ENCODE data around the gene DPYD. TPM values are rescaled to one million over a fixed set of nuclear protein-coding genes. Genes with fewer than 3 reads are reported as not detected.

The DPYD gene
- total and polyA plus RNA-seq, 9 of the 15 experiments (the other 6 are each of a cell fraction or from before 2014, with no cell fraction given): 0.03 to 0.25 (median 0.08) TPM; not detected in 2

DNA sequence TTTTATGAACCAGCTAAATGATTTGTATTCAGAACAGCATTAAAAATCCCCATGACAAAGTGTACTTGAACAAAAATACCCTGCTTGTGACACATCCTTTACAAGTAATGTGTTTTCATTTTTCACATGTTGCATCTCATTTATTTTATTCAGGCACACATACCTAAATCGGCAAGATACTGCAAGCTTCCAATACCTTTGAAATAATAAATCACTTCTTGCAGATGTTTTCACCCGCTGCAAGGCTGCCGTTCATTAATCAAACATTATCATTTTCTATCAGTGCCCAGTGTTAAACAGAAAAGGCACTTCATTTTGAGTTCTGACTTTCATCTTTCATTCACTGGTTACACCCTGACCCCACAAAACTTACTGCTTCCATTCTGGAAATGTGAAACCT is 269.6 kb downstream of the DPYD start:
- H3K4me1 ChIP-seq (replicated peaks in 1 of 2; ENCODE audit: control insufficient read depth in 2 of 2, insufficient read depth in 2 of 2, low read length in 2 of 2): no peaks in the 10 kb centered on the region
- H3K4me2 ChIP-seq (ENCODE audit: insufficient read depth, low read length): no peak overlapping the region
- no peak for ATAC-seq
- H3K27me3 ChIP-seq (ENCODE audit: control insufficient read depth in 2 of 2, insufficient read depth in 2 of 2, low read length in 2 of 2): no peaks in the 10 kb centered on the region
- no peaks in the 10 kb centered on the region for H3K9me1 ChIP-seq (ENCODE audit: control insufficient read depth, insufficient read depth, low read length)
- in situ Hi-C loops (cut with MboI): no loop called here
- no peak overlapping the region for H3K4me3 ChIP-seq
- no peak for FAIRE-seq
- DNase-seq (ENCODE audit: extremely low read depth in 1 of 4, low spot score in 3 of 4): no peak
- no peaks in the 10 kb centered on the region; the same call in 1 of the 2 replicates for H3K9me3 ChIP-seq (replicated peaks; ENCODE audit: control insufficient read depth, insufficient read depth, low read depth, low read length)
- ChIA-PET POLR2A (no interaction called here), CTCF (ENCODE audit: low intra/inter-chr PET ratio) (no interaction called here)
- no peak overlapping the region for H3K9ac ChIP-seq (ENCODE audit: insufficient read depth in 1 of 2, low read depth in 2 of 2, low read length in 2 of 2)
- TF ChIP-seq MYC (IDR thresholded peaks at IDR 0.05; ENCODE audit: low read depth, low read length) (no peak), MYC (CRISPR knock-in tag; IDR thresholded peaks at IDR 0.05; ENCODE audit: borderline replicate concordance, low read depth) (no peak)
- no peaks in the 10 kb centered on the region for H4K20me1 ChIP-seq (replicated peaks; ENCODE audit: control insufficient read depth, insufficient read depth, low read length)
- intact Hi-C loops (cut with micrococcal nuclease): no loop called here
- WGBS (ENCODE audit: insufficient coverage, low coverage, missing lambda C conversion rate): 0% methylated on average over 3 of the region's 3 CpGs
- no peaks in the 10 kb centered on the region for H3K36me3 ChIP-seq (ENCODE audit: control insufficient read depth, insufficient read depth, low read length)
- no peak overlapping the region for H2AFZ ChIP-seq (ENCODE audit: low read depth, low read length)
- H3K79me2 ChIP-seq (ENCODE audit: control insufficient read depth, insufficient read depth, low read length): no peaks in the 10 kb centered on the region
- H3K27ac ChIP-seq (ENCODE audit: extremely low read depth, low read depth, low read length): no peak overlapping the region
- BruUV-seq (replicated peaks): no TSS peak

DNA sequence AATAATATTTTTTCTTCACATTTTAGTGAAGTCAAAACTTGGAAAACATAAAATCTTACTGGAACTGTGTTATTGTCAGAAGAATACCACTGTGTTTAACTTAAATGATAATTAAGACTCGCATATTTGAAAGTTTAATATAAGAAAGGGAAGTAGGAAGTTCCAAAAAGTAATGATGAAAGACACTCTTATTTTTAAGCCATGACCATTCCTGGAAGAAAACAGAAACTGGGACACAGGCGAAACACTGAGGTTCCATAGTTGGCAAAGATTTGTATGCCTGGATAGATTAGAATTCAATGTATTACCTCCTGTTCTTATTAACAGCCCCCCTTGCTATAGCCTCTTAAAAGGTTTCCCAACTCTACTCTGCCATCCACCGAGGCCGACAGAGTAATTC is 271.2 kb downstream of the DPYD start:
- intact Hi-C loops (cut with micrococcal nuclease): no loop called here
- DNase-seq (ENCODE audit: extremely low read depth in 1 of 4, low spot score in 3 of 4) (no peak), FAIRE-seq (no peak), ATAC-seq (no peak)
- Histone ChIP-seq H3K36me3 (ENCODE audit: control insufficient read depth, insufficient read depth, low read length) (no peaks in the 10 kb centered on the region), H2AFZ (ENCODE audit: low read depth, low read length) (no peak overlapping the region), H3K9me3 (replicated peaks; ENCODE audit: control insufficient read depth, insufficient read depth, low read depth, low read length) (no peaks in the 10 kb centered on the region), H3K9me1 (ENCODE audit: control insufficient read depth, insufficient read depth, low read length) (no peaks in the 10 kb centered on the region), H3K4me2 (ENCODE audit: insufficient read depth, low read length) (no peak overlapping the region), H3K4me1 (replicated peaks in 1 of 2; ENCODE audit: control insufficient read depth in 2 of 2, insufficient read depth in 2 of 2, low read length in 2 of 2) (no peaks in the 10 kb centered on the region), H3K79me2 (ENCODE audit: control insufficient read depth, insufficient read depth, low read length) (no peaks in the 10 kb centered on the region), H3K27ac (ENCODE audit: extremely low read depth, low read depth, low read length) (no peak overlapping the region), H4K20me1 (replicated peaks; ENCODE audit: control insufficient read depth, insufficient read depth, low read length) (no peaks in the 10 kb centered on the region), H3K27me3 (ENCODE audit: control insufficient read depth in 2 of 2, insufficient read depth in 2 of 2, low read length in 2 of 2) (no peaks in the 10 kb centered on the region), H3K4me3 (no peak overlapping the region), H3K9ac (ENCODE audit: insufficient read depth in 1 of 2, low read depth in 2 of 2, low read length in 2 of 2) (no peak overlapping the region)
- CTCF ChIA-PET (ENCODE audit: low intra/inter-chr PET ratio): no interaction called here
- POLR2A ChIA-PET: no interaction called here
- in situ Hi-C loops (cut with MboI): no loop called here
- TF ChIP-seq ZNF79 (CRISPR knock-in tag; IDR thresholded peaks at IDR 0.05; ENCODE audit: low read depth) (no peak), ZNF347 (CRISPR knock-in tag; IDR thresholded peaks at IDR 0.05; ENCODE audit: low read depth) (no peak), ZNF764 (CRISPR knock-in tag; IDR thresholded peaks at IDR 0.05; ENCODE audit: low read depth) (no peak), ZBTB1 (CRISPR knock-in tag; IDR thresholded peaks at IDR 0.05; ENCODE audit: borderline replicate concordance, low read depth) (no peak)
- TF ChIP-seq, protein P1, sequence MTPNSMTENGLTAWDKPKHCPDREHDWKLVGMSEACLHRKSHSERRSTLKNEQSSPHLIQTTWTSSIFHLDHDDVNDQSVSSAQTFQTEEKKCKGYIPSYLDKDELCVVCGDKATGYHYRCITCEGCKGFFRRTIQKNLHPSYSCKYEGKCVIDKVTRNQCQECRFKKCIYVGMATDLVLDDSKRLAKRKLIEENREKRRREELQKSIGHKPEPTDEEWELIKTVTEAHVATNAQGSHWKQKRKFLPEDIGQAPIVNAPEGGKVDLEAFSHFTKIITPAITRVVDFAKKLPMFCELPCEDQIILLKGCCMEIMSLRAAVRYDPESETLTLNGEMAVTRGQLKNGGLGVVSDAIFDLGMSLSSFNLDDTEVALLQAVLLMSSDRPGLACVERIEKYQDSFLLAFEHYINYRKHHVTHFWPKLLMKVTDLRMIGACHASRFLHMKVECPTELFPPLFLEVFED (CRISPR knock-in tag; conservative IDR thresholded peaks at IDR 0.05): no peak
- TF ChIP-seq, protein P2, sequence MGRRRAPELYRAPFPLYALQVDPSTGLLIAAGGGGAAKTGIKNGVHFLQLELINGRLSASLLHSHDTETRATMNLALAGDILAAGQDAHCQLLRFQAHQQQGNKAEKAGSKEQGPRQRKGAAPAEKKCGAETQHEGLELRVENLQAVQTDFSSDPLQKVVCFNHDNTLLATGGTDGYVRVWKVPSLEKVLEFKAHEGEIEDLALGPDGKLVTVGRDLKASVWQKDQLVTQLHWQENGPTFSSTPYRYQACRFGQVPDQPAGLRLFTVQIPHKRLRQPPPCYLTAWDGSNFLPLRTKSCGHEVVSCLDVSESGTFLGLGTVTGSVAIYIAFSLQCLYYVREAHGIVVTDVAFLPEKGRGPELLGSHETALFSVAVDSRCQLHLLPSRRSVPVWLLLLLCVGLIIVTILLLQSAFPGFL (CRISPR knock-in tag; IDR thresholded peaks at IDR 0.05): no peak
- WGBS (ENCODE audit: insufficient coverage, low coverage, missing lambda C conversion rate): 1% methylated on average over 4 of the region's 4 CpGs
- no TSS peak for BruUV-seq (replicated peaks)
